ENCODE measurements around the gene SLC6A16.

- TF ChIP-seq EGR1 (IDR thresholded peaks at IDR 0.05; ENCODE audit: borderline replicate concordance, low read depth, low read length) (no peak), SIN3A (conservative IDR thresholded peaks at IDR 0.05 in 1 of 2, IDR thresholded peaks at IDR 0.05 in 1 of 2; ENCODE audit: low read depth in 1 of 2, low read length in 2 of 2) (no peak), PHF8 (conservative IDR thresholded peaks at IDR 0.05; ENCODE audit: low read depth, low read length) (no peak), POLR2A (IDR thresholded peaks at IDR 0.05; ENCODE audit: control extremely low read depth in 1 of 2, low read depth in 2 of 2, low read length in 2 of 2) (no peak), MAX (IDR thresholded peaks at IDR 0.05) (no peak)
- TF ChIP-seq, protein P1, sequence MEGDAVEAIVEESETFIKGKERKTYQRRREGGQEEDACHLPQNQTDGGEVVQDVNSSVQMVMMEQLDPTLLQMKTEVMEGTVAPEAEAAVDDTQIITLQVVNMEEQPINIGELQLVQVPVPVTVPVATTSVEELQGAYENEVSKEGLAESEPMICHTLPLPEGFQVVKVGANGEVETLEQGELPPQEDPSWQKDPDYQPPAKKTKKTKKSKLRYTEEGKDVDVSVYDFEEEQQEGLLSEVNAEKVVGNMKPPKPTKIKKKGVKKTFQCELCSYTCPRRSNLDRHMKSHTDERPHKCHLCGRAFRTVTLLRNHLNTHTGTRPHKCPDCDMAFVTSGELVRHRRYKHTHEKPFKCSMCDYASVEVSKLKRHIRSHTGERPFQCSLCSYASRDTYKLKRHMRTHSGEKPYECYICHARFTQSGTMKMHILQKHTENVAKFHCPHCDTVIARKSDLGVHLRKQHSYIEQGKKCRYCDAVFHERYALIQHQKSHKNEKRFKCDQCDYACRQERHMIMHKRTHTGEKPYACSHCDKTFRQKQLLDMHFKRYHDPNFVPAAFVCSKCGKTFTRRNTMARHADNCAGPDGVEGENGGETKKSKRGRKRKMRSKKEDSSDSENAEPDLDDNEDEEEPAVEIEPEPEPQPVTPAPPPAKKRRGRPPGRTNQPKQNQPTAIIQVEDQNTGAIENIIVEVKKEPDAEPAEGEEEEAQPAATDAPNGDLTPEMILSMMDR (IDR thresholded peaks at IDR 0.05; ENCODE audit: control extremely low read depth in 1 of 3, insufficient read depth in 1 of 3, low read depth in 1 of 3, low read length in 3 of 3) = no peak
Measured at GRCh38 chr19:49349567-49349966, 24.6 kb upstream of the SLC6A16 start.

Measured in H1 (cell line).